CD4-positive, alpha-beta T cell treated with Interleukin-15 for 1 hour (primary cell): Measurements from ENCODE around the gene FLT3.
"Not testable (repeated sequence)": the region's sequence is repeated elsewhere in the genome, so short reads cannot be mapped to it uniquely, and the experiment has no call there.

ENCODE experiments used
- DNase-seq: peaks from one replicate; pipeline ENCODE4 v3.0.0-alpha.2; 2020

The FLT3 gene

DNA sequence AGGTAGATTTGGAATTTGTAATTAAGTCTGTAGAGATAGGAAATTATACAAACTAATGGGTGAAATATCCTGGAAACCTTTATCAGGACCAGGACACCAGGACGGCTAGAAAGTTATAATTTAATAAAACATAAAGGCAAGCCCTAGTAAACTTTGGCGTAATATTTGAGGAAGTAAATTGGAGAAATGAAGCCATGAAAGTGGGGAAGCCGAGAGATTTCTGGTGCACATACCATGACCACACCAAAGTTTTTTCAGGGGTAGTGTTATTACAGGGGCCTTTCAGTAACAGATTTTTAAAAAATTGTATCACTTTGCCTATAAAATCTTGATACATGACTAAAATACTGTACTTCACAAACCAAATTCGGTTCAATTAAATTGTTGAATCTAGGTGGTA, 57.2 kb downstream of the FLT3 start:
- no peak for DNase-seq

DNA sequence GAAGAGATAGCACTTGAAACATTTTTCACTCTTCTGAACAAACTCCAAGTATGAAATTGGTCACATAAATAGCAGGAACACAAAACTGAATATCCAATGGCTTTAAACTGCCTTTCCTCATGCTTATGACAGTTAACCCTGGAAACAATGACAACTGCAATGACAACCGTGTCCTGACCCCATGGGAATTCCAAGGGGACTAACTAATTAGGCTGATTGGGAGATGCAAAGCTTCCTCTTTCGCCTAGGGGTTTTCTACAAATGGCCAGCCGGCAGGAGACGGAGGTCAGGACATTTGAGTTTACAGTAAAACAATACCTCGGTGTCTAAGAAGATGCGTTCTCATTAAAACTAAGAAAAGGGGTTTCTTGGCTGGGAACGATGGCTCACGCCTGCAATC, 58.9 kb downstream of the FLT3 start:
- no peak for DNase-seq

DNA sequence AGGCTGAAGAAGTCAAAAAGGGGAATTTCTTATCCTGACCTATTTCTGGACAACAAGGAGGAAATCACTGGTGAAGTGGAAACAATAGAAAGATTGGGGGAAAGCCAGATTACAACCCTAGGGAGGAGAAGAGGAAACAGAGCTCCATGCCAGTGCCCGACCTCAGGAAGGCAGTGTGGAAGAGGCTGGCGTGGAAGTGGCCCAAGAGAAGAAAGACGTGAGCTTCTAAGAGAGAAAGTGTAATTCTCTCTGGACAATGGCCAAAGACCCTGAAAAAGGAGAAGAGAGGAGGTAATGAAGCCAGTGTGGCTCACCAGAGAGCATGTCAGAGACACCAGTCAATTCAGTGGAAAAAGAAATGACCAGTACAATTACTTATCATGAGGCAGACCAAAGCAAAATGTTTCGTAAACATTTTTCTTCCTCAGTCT, 59.3 kb downstream of the FLT3 start:
- no peak for DNase-seq

DNA sequence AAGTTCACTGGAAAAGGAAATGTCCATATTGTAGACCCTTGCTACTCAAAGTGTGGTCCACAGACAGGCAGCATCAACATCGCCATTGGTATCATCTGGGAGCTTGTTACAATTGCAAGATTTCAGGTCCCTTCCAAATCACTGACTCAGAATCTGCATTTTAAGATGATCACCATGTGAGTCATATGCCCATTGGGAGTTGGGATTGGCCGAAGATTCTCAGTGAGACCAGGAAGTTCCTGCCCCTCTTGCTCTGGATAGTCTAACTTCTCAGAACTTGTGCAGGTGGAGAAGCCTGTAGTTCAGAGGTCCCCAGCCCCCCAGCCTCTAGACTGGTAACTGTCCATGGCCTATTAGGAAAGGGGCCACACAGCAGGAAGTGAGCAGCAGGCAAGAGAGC, 63.0 kb downstream of the FLT3 start:
- DNase-seq, result no peak

DNA sequence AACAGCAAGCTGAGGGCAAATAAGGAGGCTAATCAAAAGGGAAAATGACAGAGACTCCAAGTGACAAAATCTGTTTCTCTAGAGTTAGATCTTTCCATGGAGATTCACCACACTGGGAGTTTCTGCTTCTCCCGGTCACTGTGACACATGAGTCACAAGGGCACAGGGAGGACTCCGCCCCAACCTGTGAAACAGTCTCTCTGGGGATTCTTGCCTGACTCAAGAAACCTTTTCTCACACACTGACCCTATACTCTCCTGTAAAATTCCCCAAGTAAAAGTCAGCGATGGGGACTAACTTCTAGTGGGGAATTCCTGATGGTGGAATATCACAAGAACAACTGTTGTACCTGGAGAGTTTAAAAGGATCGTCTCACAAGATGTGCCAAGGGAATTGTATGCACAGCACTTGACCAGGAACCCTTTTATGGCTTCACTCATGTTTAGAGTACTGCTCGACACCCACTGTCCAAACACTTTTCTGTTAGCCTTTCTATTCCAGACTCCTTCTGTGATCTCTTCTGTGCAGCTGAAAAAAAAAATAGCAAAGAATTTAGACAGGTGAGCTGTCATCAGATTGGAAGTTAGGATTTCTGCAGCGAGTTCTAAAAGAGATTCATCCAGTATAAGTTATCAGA, 65.1 kb downstream of the FLT3 start:
- no peak for DNase-seq

DNA sequence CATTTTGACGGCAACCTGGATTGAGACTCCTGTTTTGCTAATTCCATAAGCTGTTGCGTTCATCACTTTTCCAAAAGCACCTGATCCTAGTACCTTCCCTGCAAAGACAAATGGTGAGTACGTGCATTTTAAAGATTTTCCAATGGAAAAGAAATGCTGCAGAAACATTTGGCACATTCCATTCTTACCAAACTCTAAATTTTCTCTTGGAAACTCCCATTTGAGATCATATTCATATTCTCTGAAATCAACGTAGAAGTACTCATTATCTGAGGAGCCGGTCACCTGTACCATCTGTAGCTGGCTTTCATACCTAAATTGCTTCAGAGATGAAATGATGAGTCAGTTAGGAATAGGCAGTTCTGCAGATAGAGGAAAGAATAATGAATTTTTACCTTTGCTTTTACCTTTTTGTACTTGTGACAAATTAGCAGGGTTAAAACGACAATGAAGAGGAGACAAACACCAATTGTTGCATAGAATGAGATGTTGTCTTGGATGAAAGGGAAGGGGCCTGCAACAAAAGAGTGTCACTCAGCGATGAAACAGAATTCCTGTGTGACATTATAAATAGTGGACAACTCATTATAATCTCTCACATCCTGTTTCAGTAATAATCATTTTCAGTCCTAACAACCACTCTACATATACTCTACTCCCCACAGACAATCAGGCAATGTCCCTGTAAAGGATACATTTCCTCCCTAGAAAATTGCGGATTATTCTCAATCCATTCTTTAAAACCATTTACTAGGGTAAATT, 66.3 kb downstream of the FLT3 start:
- no peak for DNase-seq

DNA sequence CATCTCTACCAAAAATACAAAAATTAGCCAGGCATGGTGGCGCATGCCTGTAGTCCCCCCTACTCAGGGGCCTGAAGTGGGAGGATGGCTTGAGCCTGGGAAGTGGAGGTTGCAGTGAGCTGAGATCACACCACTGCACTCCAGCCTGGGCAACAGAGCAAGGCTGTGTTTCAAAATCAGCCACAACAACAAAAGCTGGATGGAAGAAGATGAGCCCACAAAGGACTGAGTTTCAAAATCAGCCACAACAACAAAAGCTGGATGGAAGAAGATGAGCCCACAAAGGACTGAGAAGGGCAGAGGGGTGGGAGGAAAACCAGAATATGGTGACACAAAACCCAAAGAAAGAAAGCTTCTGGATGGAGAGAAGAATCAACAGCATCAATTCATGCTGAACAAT, 67.9 kb downstream of the FLT3 start:
- DNase-seq, result not testable (repeated sequence)

DNA sequence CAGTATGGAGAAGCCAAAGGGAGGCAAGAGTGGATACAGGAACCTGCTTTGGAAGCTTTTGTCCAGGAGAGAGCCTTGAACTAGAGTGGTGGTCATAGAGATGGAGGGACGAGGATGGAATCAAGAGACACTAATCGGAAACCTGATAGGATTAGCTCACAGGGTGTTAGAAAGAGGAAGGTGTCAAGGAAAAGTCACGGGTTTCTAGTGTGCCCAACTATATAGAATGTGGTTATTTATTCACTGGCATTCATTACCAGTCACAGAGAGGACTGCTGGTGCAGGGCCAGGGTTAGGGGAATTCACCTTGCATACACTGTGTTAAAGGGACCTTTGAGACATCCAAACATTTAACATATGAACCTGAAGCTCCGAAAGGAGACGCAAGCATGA, 68.5 kb downstream of the FLT3 start:
- no peak for DNase-seq

DNA sequence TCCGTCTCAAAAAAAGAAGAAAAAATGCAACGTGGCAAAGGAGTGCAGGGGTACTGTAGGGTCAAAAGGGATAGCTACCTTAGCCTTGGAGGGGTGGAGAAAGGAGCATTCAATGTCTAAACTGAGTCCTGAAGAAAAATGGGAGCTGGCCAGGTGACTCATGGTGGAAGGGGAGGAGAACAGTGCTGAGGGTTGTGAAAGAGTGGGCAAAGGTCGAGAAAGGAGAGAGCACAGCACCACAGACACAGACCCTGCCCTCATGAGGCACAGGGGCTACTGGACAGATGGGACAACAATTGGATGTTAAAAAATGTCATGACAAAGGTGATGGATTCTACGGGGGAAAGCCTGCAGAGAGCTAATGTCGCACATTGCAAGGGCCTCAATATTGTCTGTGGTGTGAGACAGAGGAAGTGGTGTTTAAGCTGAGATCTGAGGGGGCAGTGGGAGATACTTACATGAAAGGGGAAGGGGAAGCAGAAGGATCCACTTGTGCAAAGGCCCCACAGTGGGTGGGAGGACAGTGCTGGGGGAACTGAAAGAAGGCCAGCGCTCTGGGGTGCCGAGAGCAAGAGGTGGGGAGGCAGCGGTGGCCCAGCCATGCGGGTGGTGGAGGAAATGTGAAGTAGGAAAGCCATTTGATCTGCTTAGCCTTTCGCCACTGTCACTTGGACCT, 69.0 kb downstream of the FLT3 start:
- DNase-seq, result peak; percentile 53

DNA sequence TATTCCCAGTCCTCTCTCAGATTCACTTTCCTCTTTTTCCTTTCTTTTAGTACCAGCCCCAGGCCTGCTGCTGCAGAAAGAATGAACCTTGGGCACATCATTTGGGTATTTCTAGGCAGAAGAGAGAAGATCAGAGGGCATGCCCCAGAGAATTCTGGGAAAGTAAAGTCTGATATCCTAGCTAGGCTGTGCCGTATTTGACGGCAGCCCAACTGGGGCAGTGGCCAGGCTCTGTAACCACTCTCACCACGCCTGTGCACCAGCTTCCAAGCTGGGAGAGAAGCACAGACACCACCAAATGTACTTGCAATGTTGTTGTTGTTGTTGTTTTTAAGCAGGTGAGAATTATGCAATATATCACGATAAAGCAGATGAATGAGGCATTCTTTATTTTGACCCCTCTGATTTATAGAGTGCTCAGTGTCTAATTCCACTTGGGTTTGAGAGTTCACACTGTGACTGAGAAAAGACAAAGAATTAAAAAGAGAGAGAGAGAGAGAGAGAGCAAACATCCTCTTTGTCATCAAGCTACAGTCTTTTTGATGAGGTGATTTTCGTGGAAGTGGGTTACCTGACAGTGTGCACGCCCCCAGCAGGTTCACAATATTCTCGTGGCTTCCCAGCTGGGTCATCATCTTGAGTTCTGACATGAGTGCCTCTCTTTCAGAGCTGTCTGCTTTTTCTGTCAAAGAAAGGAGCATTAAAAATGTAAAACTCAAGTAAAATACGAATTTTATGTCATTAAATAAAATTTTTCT, 72.6 kb downstream of the FLT3 start:
- DNase-seq, result no peak

DNA sequence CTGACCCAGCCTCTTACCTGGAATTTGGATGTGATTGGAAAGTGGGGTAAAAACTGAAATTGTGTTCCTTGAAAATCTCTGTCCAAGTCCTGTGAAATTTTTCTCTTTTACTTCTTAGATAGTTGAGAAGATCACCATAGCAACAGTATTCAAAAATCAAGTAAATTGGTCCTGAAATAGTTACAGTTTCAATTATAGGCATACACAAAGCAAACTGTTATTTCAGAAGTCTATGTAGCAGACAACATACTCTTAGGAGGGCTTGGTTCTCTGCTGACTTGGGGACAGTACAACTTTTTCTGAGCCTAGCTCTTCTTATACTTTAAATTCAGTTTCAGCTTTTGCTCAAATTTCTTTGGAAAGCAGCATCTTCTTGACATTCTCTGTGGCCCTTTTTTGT, 73.3 kb downstream of the FLT3 start:
- no peak for DNase-seq

DNA sequence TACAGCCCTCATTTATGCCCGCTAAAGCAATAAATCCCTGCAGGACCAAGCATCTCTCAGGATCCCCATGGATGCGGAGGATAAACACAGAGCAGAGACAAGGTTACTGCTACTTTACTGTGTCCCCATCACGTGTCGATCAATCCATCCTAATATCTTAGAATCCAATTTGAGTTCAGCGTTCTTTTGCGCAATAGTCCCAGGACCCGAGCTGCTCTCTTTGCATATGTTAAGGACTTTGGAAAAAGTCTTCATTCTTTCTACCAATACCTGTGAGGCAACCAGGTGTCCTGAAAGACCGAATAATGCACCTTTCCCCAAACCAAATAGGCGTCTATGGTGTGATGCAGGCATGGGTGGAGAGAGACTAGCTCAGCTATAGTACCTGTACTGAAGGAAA, 73.9 kb downstream of the FLT3 start:
- DNase-seq, result no peak

DNA sequence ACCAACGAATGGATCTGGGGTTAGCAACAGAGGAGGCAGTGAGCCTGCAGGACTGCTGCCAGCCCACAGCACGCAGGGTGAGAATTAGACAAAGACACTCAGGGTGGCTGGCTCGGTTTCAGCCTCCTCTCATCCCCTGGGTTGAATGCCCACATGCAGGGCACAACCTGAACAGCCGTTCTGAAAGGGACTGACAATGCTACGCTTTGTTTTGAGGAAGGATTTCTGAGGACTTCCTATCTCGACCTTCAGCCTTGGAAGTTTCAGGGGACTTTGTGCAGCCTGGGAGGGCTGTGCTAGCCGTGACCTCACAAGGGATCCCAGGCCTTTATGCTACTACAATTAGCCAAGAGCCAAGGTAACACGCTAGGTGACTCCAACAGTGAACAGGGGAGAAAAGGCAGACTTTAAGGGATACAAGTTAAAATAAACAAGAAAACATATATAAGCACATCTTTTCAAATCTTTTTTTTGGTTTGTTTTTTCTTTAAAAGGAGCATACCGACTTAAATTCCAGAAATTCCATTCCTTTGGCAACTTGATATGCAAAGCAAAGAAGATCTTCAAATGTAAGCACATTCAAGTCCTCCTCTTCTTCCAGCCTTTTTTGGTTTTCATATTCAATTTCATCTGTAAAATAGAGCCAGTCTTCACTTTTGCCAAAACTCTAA, 77.4 kb downstream of the FLT3 start:
- DNase-seq, result no peak

DNA sequence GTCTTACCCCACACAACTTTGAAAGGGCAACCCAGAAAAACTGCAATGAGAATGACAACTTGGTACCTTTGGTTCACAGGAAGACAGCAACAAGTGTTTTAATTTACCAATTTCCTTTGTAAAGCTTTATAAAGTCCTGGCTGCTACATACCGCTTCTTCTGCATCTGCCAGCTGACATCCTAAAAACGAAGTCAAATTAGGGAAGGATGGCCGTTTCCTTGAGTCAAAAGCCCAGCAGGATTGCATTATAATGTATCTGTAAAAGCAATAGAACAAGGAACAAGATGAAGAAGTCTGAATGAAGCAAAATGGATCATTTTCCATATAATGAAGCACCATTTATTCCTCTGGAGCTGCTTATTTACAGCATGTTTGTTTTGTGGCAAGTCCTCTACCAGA, 86.1 kb downstream of the FLT3 start:
- DNase-seq, result no peak

DNA sequence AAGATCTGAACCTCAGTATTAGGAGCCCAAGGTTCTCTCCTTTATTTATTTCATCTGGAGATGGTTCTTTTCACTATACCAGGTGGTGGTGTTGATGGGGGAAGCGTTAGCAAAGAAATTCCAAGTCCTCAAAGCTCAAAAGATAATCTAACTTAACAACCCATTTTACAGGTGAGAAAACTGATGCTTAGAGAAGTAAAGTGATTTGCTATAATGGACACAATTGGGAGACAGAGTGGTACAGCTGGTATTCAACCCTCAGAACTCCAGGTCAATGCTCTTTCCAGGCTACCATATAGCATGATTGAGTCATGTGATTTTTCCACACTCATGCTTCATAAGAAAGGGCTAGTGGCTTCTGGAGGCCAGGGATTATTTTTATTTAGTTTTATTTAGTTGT, 86.9 kb downstream of the FLT3 start:
- DNase-seq, result no peak

DNA sequence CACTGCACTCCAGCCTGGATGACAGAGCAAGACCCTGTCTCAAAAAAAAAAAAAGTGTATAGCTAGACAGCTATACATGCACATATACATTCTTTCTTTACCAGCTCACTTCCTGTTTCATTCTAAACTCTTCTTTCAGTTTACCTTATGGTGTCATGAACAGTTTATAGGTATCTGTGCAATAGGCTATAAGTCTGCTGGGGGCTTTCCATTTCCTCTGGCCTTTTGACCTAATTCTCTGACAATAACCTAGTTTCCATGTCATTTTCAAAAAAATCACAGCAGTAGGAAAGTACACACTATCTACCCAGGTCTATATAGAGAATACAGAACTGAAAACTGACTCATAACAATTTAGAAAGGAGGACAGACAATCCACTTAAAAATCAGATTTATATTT, 87.5 kb downstream of the FLT3 start:
- no peak for DNase-seq

DNA sequence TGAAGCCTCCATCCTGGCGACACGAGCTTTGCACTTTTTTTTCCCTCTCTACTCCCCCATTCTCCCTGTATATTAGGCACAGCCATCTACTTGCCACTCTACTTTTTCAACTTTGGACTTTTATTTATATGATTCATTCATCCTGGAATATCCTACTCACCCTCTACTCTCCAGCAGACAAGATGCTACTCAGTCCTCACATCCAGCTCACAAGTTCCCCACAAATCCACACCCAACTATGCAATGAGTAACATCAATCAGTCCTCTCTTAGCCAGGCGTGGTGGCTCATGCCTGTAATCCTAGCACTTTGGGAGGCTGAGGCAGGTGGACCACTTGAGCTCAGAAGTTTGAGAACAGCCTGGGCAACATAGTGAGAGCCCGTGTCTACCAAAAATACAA, 88.0 kb downstream of the FLT3 start:
- DNase-seq, result no peak

DNA sequence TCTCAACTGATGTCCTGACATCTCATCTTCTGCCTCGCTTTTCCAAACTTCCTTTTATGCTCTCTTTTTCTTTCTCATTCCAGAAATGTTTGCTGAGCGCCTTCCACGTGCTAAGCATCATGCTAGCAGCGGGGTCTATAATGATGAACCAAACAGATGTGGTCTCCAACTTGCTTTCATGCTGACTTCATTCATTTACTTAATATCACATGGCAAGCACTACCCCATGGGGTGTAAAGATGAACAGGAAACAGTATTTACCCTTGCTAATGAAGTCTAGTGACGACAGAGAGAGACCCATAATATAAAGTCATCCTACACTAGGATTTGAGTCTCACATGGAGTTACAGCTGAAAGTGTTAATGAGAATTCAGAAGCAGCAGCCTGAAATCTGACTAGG, 90.3 kb downstream of the FLT3 start:
- no peak for DNase-seq

DNA sequence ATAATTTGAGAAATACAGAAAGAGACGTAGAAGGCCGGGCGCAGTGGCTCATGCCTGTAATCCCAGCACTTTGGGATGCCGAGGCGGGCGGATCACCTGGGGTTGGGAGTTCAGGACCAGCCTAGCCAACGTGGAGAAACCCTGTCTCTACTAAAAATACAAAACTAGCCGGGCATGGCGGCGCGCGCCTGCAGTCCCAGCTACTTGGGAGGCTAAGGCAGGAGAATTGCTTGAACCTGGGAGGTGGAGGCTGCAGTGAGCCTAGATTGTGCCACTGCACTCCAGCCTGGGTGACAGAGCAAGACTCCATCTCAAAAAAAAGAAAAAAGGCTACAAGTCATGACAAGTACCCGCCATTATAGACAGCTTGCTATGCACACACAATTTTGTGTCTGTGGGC, 95.4 kb downstream of the FLT3 start:
- not testable (repeated sequence) for DNase-seq

DNA sequence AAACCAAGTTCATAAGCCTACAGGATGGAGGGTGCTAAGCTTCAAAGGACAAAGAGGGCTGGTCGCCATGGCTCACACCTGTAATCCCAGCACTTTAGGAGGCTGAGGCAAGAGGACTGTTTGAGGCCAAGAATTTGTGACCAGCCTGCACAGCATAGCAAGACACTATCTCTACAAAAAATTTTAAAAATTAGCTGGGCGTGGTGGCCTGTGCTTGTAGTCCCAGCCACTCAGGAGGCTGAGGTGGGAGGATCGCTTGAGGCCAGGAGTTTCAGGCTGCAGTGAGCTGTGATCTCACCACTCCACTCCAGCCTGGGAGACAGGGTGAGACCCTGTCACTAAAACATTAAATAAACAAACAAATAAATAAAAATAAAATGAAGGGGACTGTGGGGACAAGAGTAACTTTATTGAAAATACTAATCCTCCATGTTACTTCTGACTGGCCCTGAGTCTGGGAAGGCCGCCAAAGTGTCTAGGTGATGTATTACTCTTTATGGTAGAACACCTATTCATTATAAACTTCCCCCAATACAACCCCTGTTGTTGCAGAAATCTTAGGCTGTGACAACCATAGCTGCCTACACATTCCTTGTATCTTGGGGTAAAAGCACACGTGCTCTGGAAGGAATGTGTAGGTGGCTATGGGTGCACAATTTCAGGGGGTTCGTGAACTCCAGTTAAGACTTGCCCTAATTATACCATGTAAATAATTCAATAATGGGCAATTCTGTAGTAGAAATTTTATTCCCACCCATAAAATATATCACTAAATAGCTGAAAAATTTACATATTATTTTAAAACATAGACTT, 97.3 kb downstream of the FLT3 start:
- DNase-seq, result no peak

DNA sequence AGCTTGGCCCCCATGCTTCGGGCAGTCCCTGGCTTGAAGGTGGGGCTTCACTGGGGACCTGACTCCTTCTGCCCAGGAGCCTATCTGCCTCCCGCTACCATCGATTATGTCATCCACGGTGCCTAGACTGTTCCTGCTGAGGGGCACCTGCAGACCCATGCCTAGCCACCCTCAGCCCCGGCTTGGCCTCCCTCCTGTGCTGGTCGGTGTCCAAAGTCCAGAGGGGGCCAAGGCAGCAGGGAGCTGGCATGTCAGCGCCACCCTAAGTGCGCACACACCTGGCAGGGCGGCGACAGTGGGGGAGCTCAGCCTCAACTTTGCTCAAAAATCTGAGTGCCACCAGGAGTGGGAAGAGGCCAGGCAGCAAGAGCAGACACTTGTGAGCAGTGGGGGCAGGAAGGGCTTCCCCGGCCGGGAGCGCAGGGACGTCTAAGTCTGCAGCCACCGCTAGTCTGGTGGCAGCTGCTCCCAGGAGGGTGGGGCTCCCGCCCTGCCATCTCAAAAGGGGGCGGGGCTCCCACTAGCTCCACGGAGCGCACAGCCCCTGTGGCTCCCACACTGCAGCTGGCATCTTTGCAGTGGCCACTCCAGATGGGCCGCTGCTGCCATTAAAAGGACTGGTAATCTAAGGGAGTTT, 98.4 kb downstream of the FLT3 start:
- DNase-seq, result no peak

DNA sequence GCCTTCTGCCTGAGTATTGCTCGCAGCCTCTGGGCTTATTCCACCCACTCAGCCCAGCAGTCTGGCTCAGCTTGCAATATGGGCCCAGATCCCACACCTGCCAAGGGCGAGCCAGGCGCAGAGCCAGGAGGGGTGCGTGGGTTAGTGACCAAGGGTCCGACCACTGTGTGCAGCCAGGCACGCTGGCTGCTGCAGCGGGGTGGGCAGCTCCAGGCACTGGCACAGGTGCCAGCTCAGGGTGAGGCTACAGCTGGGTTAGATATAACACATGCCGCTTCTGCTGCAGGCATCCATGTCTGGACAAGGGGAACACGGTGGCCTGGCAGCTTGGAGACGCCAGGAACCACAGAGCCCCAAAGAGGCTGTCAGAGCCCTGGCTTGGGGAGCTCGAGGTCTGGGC, 99.3 kb downstream of the FLT3 start:
- DNase-seq, result no peak
